HFFc6 (cell line): ENCODE results near the gene NCK1. TPM values are rescaled to one million over a fixed set of nuclear protein-coding genes. Genes with fewer than 3 reads are reported as not detected.

Experiments
- DNase-seq: peaks from one replicate; pipeline ENCODE4 v3.0.0-alpha.2; 2018
- H3K27ac Mint-ChIP-seq: 2 replicates; pipeline ENCODE4 v1.8.0; 2020; ENCODE audit warnings: mild to moderate bottlenecking, mixed read lengths
- H3K27me3 Mint-ChIP-seq: 2 replicates; pipeline ENCODE4 v1.8.0; 2021; ENCODE audit warnings: mild to moderate bottlenecking, moderate library complexity, mixed read lengths; ENCODE audit not compliant: insufficient read depth
- H3K36me3 Mint-ChIP-seq: 2 replicates; pipeline ENCODE4 v1.8.0; 2021; ENCODE audit warnings: low read depth, mixed read lengths
- H3K4me1 Mint-ChIP-seq: 2 replicates; pipeline ENCODE4 v1.8.0; 2020; ENCODE audit warnings: low read depth, mixed read lengths
- H3K4me3 Mint-ChIP-seq: 2 replicates; pipeline ENCODE4 v1.8.0; 2020; ENCODE audit warnings: mild to moderate bottlenecking, moderate library complexity, mixed read lengths
- H3K9me3 Mint-ChIP-seq: 2 replicates; pipeline ENCODE4 v1.8.0; 2020; ENCODE audit warnings: mild to moderate bottlenecking, mixed read lengths
- CTCF ChIP-seq: fragments of 200-600 bp; sonication (generic); IDR thresholded peaks from 2 replicates; pipeline ENCODE4 v1.5.0; 2021; ENCODE audit warnings: antibody characterized with exemption, mild to moderate bottlenecking
- long read RNA-seq: library from polyadenylated mRNA; unstranded; transcript quantifications from one replicate; pipeline ENCODE4 v2.0.0, GENCODE V29; 2019
- total RNA-seq, 6 experiments: library from RNA; stranded (reverse); fragmentation: NEBNext Ultra II Directional; extraction: Animal tissue kit (Norgen Biotek cat#: 25700); gene quantifications; 2 replicates in 1 of 6; 3 replicates in 5 of 6; pipeline ENCODE4 v1.2.3, GENCODE V29; 2021

Gene NCK1
- 10 to 100 TPM; 37.3 to 48.3 (median 40.8) TPM for total RNA-seq
- long read RNA-seq, transcript NCK1-207 (4 exons, 1,971 nt), result minor isoform, 6 of 55 reads
- long read RNA-seq, transcript NCK1-201 (4 exons, 1,937 nt), result major isoform, 36 of 55 reads
- long read RNA-seq, partial matches to known transcripts, result 7 of 55 reads
- long read RNA-seq, other reads (novel, unspliced or antisense), result 4 of 55 reads

GRCh38 chr3:136861890-136862616 is at the start of gene NCK1:
TSS of gene NCK1 (plus strand) at chr3:136862208. CDS start at chr3:136928002, 65,794 bp downstream.
- Mint-ChIP-seq H3K4me3 (peak within 1 kb of the TSS; percentile 98), H3K27ac (peak within 1 kb of the TSS; percentile 87), H3K4me1 (peaks cover 52% of the 10 kb centered on the region), H3K36me3 (peaks cover 5% of the 10 kb centered on the region), H3K27me3 (no peaks in the 10 kb centered on the region; the same call in 1 of the 2 replicates), H3K9me3 (no peaks in the 10 kb centered on the region)
- peak; percentile 99 for DNase-seq
- no peak; the same call in 1 of the 2 replicates for TF ChIP-seq CTCF

GRCh38 chr3:136817448-136817847 is 44.6 kb upstream of the NCK1 start:
- Mint-ChIP-seq H3K27me3 (peaks cover 5% of the 10 kb centered on the region; the same call in 1 of the 2 replicates), H3K36me3 (peaks cover 11% of the 10 kb centered on the region), H3K4me3 (peak overlapping the region; percentile 94; the same call in 1 of the 2 replicates), H3K27ac (peak overlapping the region; percentile 92), H3K9me3 (peaks cover under 1% of the 10 kb centered on the region; the same call in 1 of the 2 replicates), H3K4me1 (peaks cover 35% of the 10 kb centered on the region)
- no peak for TF ChIP-seq CTCF
- DNase-seq, result peak; percentile 32

- peaks cover 35% of the 10 kb centered on the region for H3K4me1 Mint-ChIP-seq
- peak overlapping the region; percentile 92 for H3K27ac Mint-ChIP-seq
- DNase-seq, result peak; percentile 93
- peaks cover 9% of the 10 kb centered on the region for H3K9me3 Mint-ChIP-seq
- H3K36me3 Mint-ChIP-seq, result peaks cover 20% of the 10 kb centered on the region
- peaks cover 5% of the 10 kb centered on the region; the same call in 1 of the 2 replicates for H3K27me3 Mint-ChIP-seq
- peak overlapping the region; percentile 94 for H3K4me3 Mint-ChIP-seq
- TF ChIP-seq CTCF, result no peak
Observed at GRCh38 chr3:136818191-136818768, 43.7 kb upstream of the NCK1 start.

- peak; percentile 32 for DNase-seq
- peak within 1 kb of the TSS; percentile 94 for H3K4me3 Mint-ChIP-seq
- peaks cover 24% of the 10 kb centered on the region for H3K36me3 Mint-ChIP-seq
- 0 out of 2 replicates have a peak, but pooled peaks have one; percentile 10 for TF ChIP-seq CTCF
- H3K27ac Mint-ChIP-seq, result peak within 1 kb of the TSS; percentile 92
- peaks cover 5% of the 10 kb centered on the region; the same call in 1 of the 2 replicates for H3K27me3 Mint-ChIP-seq
- H3K9me3 Mint-ChIP-seq, result peaks cover 12% of the 10 kb centered on the region
- H3K4me1 Mint-ChIP-seq, result peaks cover 35% of the 10 kb centered on the region
Observed at GRCh38 chr3:136818769-136819391, 43.1 kb upstream of the NCK1 start, which contains the start of gene SLC35G2. TSS of gene SLC35G2 (plus strand) at chr3:136819126. CDS start at chr3:136854461, 35,335 bp downstream.

GRCh38 chr3:136819392-136819730 is 42.6 kb upstream of the NCK1 start:
- H3K9me3 Mint-ChIP-seq, result peaks cover 17% of the 10 kb centered on the region
- peaks cover 35% of the 10 kb centered on the region for H3K4me1 Mint-ChIP-seq
- H3K36me3 Mint-ChIP-seq, result peaks cover 29% of the 10 kb centered on the region
- TF ChIP-seq CTCF, result no peak
- peaks cover 5% of the 10 kb centered on the region; the same call in 1 of the 2 replicates for H3K27me3 Mint-ChIP-seq
- DNase-seq, result peak; percentile 75
- H3K4me3 Mint-ChIP-seq, result peak overlapping the region; percentile 94
- peak overlapping the region; percentile 91 for H3K27ac Mint-ChIP-seq
